Panc1 (cell line): ENCODE measurements around the gene S100P.

Source experiments
- POLR2AphosphoS5 ChIP-seq: IDR thresholded peaks from 2 replicates; pipeline ENCODE4 v1.6.1; 2012; ENCODE audit warnings: mild to moderate bottlenecking, low read depth, low read length, moderate library complexity
- TCF7L2 ChIP-seq: IDR thresholded peaks from 2 replicates; pipeline ENCODE4 v1.6.1; 2011; ENCODE audit warnings: mild to moderate bottlenecking, low read depth, low read length, inconsistent platforms
- TF ChIP-seq, protein P1 (sequence below): fragments of 450-650 bp; IDR thresholded peaks from 2 replicates; pipeline ENCODE4 v1.5.1; 2017; ENCODE audit warnings: mild to moderate bottlenecking
- TF ChIP-seq, protein P2 (sequence below), 2 experiments: IDR thresholded peaks; 2 replicates each; pipeline ENCODE4 v1.6.1; 2011 to 2012; ENCODE audit warnings: low read depth in 2 of 2, control low read depth in 1 of 2, low read length in 1 of 2, mild to moderate bottlenecking in 1 of 2, moderate library complexity in 1 of 2; ENCODE audit not compliant: insufficient read depth in 1 of 2

DNA sequence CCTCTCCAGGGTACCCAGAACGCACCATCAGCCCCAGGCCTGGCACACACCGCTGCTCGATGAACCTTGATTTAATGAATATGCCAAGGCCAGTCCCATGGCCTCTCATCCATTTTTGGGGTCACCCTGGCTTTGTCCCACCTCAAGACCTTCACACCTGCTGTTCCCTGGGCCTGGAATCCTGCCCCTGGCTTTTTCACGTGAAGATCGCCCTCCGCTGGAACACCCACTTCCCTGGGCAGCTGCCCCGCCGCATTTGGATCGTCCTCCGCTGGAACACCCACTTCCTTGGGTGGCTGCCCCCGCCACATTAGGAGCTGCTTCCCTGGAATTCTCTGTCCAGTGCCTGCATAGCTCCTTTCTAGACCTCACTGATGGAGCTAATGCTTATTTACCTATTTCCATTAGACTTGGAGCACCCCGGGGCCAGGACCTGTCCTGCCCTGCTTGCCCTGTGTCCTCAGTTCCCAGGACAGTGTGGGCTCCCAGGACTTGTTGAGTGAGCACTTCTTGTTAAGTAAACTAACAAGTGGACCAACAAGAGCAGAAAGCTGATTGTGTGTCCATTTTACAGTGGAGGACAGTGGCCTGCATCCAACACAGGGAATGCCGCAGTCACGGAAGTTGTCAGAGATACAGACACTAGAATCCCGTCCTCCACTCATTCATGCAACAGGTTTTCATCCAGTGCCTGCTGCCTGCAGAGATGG lies 34.8 kb downstream of the S100P start:
- TF ChIP-seq, protein P1, sequence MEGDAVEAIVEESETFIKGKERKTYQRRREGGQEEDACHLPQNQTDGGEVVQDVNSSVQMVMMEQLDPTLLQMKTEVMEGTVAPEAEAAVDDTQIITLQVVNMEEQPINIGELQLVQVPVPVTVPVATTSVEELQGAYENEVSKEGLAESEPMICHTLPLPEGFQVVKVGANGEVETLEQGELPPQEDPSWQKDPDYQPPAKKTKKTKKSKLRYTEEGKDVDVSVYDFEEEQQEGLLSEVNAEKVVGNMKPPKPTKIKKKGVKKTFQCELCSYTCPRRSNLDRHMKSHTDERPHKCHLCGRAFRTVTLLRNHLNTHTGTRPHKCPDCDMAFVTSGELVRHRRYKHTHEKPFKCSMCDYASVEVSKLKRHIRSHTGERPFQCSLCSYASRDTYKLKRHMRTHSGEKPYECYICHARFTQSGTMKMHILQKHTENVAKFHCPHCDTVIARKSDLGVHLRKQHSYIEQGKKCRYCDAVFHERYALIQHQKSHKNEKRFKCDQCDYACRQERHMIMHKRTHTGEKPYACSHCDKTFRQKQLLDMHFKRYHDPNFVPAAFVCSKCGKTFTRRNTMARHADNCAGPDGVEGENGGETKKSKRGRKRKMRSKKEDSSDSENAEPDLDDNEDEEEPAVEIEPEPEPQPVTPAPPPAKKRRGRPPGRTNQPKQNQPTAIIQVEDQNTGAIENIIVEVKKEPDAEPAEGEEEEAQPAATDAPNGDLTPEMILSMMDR, result no peak
- TF ChIP-seq, protein P2, sequence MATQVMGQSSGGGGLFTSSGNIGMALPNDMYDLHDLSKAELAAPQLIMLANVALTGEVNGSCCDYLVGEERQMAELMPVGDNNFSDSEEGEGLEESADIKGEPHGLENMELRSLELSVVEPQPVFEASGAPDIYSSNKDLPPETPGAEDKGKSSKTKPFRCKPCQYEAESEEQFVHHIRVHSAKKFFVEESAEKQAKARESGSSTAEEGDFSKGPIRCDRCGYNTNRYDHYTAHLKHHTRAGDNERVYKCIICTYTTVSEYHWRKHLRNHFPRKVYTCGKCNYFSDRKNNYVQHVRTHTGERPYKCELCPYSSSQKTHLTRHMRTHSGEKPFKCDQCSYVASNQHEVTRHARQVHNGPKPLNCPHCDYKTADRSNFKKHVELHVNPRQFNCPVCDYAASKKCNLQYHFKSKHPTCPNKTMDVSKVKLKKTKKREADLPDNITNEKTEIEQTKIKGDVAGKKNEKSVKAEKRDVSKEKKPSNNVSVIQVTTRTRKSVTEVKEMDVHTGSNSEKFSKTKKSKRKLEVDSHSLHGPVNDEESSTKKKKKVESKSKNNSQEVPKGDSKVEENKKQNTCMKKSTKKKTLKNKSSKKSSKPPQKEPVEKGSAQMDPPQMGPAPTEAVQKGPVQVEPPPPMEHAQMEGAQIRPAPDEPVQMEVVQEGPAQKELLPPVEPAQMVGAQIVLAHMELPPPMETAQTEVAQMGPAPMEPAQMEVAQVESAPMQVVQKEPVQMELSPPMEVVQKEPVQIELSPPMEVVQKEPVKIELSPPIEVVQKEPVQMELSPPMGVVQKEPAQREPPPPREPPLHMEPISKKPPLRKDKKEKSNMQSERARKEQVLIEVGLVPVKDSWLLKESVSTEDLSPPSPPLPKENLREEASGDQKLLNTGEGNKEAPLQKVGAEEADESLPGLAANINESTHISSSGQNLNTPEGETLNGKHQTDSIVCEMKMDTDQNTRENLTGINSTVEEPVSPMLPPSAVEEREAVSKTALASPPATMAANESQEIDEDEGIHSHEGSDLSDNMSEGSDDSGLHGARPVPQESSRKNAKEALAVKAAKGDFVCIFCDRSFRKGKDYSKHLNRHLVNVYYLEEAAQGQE (IDR thresholded peaks at IDR 0.05; ENCODE audit: insufficient read depth in 1 of 2, low read depth in 2 of 2, low read length in 1 of 2), result no peak
- TF ChIP-seq POLR2AphosphoS5 (no peak), TCF7L2 (no peak)
